Measurements from ENCODE around the gene LIPK.
A peak's percentile ranks its signal among the peaks of the same experiment; 100 is the strongest.
"Not testable (repeated sequence)": the region's sequence is repeated elsewhere in the genome, so short reads cannot be mapped to it uniquely, and the experiment has no call there.

LIPK gene

DNA sequence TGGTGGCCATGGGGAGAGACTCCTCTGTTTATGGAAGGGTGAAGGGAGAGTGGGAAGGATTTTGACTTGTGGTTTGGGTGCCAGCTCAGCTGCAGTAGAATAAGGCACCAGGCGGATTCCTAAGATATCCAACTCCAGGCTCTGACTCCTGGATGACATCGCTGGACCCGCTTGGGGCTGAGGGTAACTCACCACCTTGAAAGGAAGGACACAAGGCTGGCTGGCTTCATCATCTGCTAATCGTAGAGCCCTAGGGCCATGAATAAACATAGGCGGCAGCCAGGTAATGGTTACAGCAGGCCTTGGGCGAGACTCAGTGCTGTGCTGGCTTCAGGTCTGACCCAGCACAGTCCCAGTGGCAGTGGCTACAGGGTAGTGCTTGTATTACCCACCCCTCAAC is 16.7 kb upstream of the LIPK start:
- no peaks in the 10 kb centered on the region for H3K36me3 Mint-ChIP-seq (ENCODE audit: low read depth)
- no peak overlapping the region for H3K27ac Mint-ChIP-seq
- no peak overlapping the region for H3K4me3 Mint-ChIP-seq
- no peaks in the 10 kb centered on the region for H3K4me1 Mint-ChIP-seq (ENCODE audit: low read depth)
- H3K9me3 Mint-ChIP-seq = no peaks in the 10 kb centered on the region
- H3K27me3 Mint-ChIP-seq = peaks cover 12% of the 10 kb centered on the region

DNA sequence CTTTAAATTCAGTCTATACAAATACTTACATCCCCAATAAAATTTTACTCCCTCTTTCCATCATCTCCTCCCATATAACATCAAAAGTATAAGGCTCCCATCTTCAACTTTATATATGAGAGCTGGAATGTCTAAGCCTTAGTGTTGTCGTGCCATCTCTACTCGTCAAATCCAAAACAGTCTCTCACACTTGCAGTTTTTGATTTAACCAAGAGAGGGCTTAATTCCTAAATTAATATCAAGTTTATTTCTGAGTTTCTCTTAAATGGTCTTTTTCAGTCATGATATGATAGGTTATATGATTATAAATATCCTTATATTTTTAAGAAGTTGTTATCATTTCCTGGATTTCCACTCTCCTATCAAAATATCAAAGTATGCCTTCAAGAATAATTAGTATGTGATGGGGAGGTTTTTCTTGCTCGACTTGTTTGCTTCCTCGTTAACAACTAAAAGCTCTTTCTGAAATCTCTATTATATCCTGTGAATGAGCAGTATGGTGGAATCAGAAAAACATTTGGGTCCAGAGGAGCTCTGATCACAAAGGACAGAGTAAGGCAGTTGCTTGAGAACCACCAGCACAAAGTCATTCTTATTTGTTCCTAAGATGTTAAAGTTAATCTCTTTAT is 12.5 kb upstream of the LIPK start:
- no peaks in the 10 kb centered on the region for H3K9me3 Mint-ChIP-seq
- H3K36me3 Mint-ChIP-seq (ENCODE audit: low read depth) = no peaks in the 10 kb centered on the region
- peaks cover 12% of the 10 kb centered on the region for H3K27me3 Mint-ChIP-seq
- H3K4me1 Mint-ChIP-seq (ENCODE audit: low read depth) = no peaks in the 10 kb centered on the region
- no peak overlapping the region for H3K4me3 Mint-ChIP-seq
- no peak overlapping the region for H3K27ac Mint-ChIP-seq

- Mint-ChIP-seq H3K27me3 (no peaks in the 10 kb centered on the region), H3K27ac (no peak overlapping the region), H3K4me1 (ENCODE audit: low read depth) (peaks cover 25% of the 10 kb centered on the region), H3K36me3 (ENCODE audit: low read depth) (no peaks in the 10 kb centered on the region), H3K4me3 (no peak overlapping the region), H3K9me3 (no peaks in the 10 kb centered on the region)
Measured at GRCh38 chr10:88702848-88703597, 3.0 kb upstream of the LIPK start.

DNA sequence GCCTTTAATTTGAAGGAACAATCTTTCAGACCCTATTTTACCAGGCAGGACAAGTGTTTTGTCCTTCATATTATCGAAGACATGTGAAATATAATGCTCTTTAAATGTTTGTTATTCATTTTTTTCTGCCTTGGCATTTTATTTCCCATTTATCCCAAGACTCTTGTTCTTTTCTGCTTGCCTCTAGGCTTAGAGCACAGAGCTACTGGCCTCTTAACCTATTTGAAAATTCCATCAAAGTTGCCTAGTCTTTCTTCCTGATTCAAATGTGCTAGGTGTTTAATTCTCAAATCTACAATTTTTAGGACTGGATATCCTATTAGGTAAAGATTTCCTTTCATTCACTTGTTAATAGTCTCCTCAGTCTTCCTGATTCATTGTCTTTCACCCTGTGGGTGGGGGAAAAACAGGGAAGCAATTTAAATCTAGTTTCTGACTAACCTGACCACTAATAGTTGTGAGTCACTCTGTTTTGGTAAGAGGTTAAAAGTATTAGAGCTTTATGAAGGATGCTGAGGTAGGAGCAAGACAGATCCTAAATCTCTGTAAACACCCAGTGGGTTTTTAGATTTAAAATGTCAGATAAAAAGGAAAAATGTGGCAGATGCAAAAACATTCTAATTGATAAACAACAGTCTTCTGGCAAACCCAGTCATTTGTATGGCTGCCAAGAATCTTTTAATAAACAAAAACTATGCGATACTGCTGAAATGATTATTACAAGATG is 1.5 kb downstream of the LIPK start:
- peaks cover 8% of the 10 kb centered on the region for H3K27me3 Mint-ChIP-seq

GRCh38 chr10:88709361-88709760 is 3.3 kb downstream of the LIPK start:
- not testable (repeated sequence) for H3K27ac Mint-ChIP-seq; H3K4me3 Mint-ChIP-seq; H3K9me3 Mint-ChIP-seq; H3K27me3 Mint-ChIP-seq; H3K36me3 Mint-ChIP-seq (ENCODE audit: low read depth)
- peaks cover 22% of the 10 kb centered on the region for H3K4me1 Mint-ChIP-seq (ENCODE audit: low read depth)

More for the DNA sequence above, 1.5 kb downstream of the LIPK start:
- Mint-ChIP-seq H3K27ac (peak overlapping the region; percentile 24), H3K36me3 (ENCODE audit: low read depth) (no peaks in the 10 kb centered on the region), H3K4me1 (ENCODE audit: low read depth) (peaks cover 25% of the 10 kb centered on the region), H3K9me3 (no peaks in the 10 kb centered on the region), H3K4me3 (peak overlapping the region; percentile 19)

DNA sequence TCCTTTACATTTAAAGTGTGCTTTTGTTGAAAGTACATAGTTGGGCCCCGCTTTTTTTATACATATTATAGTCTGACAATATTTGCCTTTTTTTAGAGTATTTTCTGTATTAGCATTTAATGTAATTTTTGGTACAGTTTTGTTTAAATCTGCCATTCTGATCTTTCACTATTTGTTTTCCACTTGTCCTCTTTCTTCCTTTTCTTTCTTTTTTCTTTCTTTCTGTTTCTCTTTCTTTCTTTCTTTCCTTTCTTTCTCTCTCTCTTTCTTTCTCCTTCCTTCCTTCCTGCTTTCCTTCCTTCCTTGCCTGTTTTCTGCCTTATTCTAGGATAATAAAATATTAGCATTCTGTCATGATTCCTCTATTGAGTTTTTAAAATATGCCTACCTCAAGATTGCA is 9.5 kb downstream of the LIPK start:
- no peak overlapping the region for H3K4me3 Mint-ChIP-seq
- H3K27me3 Mint-ChIP-seq = peaks cover 9% of the 10 kb centered on the region
- H3K4me1 Mint-ChIP-seq (ENCODE audit: low read depth) = no peaks in the 10 kb centered on the region
- H3K27ac Mint-ChIP-seq = no peak overlapping the region
- H3K9me3 Mint-ChIP-seq = no peaks in the 10 kb centered on the region
- H3K36me3 Mint-ChIP-seq (ENCODE audit: low read depth) = no peaks in the 10 kb centered on the region

DNA sequence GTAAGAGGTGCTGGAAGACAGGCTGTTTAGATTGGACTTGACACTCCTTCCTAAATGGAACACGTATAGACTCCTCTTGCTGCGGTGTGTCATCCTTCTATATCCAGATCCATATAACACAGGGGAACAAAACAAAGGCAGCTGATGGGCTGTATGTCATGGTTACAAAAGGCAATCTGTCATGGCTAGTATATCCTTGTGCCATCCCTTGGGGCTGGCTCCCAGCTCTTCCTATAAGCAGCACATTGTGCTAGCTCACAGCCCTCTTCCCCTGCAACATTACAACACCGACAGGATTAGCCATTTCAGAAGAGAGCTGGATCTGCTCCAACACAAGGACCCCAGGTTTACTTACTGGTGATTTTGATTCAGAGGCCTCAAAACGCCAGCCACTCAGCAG is 15.3 kb downstream of the LIPK start:
- Mint-ChIP-seq H3K9me3 (no peaks in the 10 kb centered on the region), H3K4me3 (no peak overlapping the region), H3K36me3 (ENCODE audit: low read depth) (no peaks in the 10 kb centered on the region), H3K4me1 (ENCODE audit: low read depth) (peaks cover 7% of the 10 kb centered on the region), H3K27me3 (peaks cover 6% of the 10 kb centered on the region), H3K27ac (no peak overlapping the region)

GRCh38 chr10:88725798-88726197 is 19.7 kb downstream of the LIPK start:
- Mint-ChIP-seq H3K4me3 (no peak overlapping the region), H3K27ac (no peak overlapping the region), H3K4me1 (ENCODE audit: low read depth) (peaks cover 7% of the 10 kb centered on the region), H3K9me3 (no peaks in the 10 kb centered on the region), H3K27me3 (no peaks in the 10 kb centered on the region), H3K36me3 (ENCODE audit: low read depth) (no peaks in the 10 kb centered on the region)

DNA sequence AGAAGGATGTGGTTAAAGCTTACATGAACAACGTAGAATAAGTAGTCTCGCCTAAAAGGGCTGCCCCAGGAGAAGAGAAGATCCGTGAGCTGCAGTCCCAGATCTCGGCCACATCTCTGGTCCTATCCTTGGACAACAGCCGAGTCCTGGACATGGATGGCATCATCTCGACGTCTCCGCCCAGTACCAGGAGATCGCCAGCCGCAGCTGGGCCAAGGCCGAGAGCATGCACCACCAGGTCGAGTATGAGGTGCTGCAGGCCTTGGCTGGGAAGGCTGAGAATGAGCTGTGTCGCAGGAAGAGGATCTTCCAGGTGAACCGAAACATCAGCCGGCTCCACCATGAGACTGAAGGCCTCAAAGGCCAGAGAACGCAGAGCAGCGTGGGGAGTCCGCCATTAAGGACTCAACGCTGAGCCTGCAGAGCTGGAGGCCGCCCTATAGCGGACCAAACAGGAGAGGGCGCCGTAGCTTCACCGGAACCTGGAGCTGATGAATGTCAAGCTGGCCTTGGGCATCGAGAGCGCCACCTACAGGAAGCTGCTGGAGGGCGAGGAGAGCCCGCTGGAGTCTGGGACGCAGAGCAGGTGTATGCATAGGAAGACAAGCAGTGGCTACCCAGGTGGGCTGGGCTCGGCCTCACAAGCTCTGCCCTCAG is 22.2 kb downstream of the LIPK start:
- no peaks in the 10 kb centered on the region for H3K9me3 Mint-ChIP-seq
- H3K27me3 Mint-ChIP-seq = no peaks in the 10 kb centered on the region
- H3K36me3 Mint-ChIP-seq (ENCODE audit: low read depth) = no peaks in the 10 kb centered on the region
- no peak overlapping the region for H3K27ac Mint-ChIP-seq
- H3K4me3 Mint-ChIP-seq = no peak overlapping the region
- H3K4me1 Mint-ChIP-seq (ENCODE audit: low read depth) = peaks cover 7% of the 10 kb centered on the region

DNA sequence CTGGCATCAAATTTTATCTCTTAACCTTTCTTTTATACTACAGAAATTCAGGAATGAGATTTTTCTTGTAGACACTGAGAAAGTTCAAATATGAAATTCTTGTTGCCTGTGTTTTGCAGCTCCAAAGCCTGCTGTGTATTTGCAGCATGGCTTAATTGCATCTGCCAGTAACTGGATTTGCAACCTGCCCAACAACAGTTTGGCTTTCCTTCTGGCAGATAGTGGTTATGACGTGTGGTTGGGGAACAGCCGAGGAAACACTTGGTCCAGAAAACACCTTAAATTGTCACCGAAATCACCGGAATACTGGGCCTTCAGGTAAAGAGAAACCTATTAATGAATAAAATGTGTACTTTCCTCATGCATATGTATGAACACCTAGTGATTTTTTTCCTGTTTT is 24.8 kb downstream of the LIPK start:
- no peaks in the 10 kb centered on the region for H3K9me3 Mint-ChIP-seq
- H3K4me3 Mint-ChIP-seq = no peak overlapping the region
- H3K4me1 Mint-ChIP-seq (ENCODE audit: low read depth) = peaks cover 3% of the 10 kb centered on the region
- H3K36me3 Mint-ChIP-seq (ENCODE audit: low read depth) = no peaks in the 10 kb centered on the region
- no peak overlapping the region for H3K27ac Mint-ChIP-seq
- peaks cover 3% of the 10 kb centered on the region for H3K27me3 Mint-ChIP-seq

DNA sequence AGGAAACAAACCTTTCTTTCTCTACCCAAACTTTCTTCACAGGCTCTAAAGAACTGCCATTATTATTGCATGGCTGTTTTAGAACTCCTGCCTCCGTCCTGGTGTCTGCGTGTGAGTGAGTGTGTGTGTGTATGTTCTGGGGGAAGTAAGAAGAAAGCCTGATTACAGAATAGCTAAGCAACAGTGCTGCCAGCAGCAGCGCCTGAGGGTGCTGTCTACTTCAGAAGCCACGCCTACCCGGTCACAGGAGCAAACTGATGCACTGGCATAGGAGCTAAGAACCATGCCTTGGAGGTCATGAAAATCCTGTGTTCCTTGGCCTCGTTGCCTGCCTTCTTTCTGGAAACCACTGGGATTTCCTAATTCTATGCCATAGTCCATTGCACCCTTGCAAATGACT is 25.2 kb downstream of the LIPK start:
- Mint-ChIP-seq H3K27me3 (peaks cover 5% of the 10 kb centered on the region), H3K4me3 (no peak overlapping the region), H3K4me1 (ENCODE audit: low read depth) (no peaks in the 10 kb centered on the region), H3K9me3 (no peaks in the 10 kb centered on the region), H3K36me3 (ENCODE audit: low read depth) (no peaks in the 10 kb centered on the region), H3K27ac (no peak overlapping the region)

GRCh38 chr10:88733215-88733614 is 27.2 kb downstream of the LIPK start:
- Mint-ChIP-seq H3K4me3 (no peak overlapping the region), H3K36me3 (ENCODE audit: low read depth) (no peaks in the 10 kb centered on the region), H3K9me3 (no peaks in the 10 kb centered on the region), H3K27ac (no peak overlapping the region), H3K4me1 (ENCODE audit: low read depth) (no peaks in the 10 kb centered on the region), H3K27me3 (peaks cover 14% of the 10 kb centered on the region)

DNA sequence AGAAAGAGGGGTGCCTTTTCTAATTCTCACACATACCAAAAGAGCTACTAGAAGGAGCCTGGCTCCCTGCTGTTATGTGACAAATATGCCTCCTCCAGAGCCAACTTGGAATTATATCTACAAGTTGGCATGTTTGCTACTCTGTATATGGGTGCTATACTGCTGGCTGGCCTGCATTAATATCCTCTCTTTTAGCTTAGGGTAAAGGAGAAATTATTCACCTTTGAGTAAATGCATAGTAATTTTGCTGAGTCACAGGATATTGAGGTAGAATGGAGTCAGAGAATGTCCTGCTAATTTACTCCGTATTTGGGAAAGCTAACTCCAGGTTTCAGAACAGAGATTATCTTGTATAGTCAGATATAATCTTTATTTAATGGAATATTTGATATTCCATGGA is 29.6 kb downstream of the LIPK start:
- Mint-ChIP-seq H3K4me1 (ENCODE audit: low read depth) (no peaks in the 10 kb centered on the region), H3K27me3 (peaks cover 20% of the 10 kb centered on the region), H3K4me3 (no peak overlapping the region), H3K36me3 (ENCODE audit: low read depth) (no peaks in the 10 kb centered on the region), H3K9me3 (no peaks in the 10 kb centered on the region), H3K27ac (no peak overlapping the region)

DNA sequence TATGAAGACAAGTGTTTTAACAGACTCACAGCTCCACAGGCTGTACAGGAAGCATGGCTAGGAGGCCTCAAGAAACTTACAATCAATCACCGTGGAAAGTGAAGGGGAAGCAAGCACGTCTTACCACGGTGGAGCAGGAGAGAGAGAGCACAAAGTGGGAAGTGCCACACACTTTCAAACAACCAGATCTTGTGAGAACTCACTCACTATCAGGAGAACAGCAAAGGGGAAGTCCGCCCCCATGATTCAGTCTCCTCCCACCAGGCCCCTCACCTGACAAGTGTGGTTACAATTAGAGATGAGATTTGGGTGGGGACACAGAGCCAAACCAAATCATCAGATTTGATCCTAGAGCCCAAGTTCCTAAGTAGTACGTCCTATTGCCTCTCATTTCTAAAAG is 35.9 kb downstream of the LIPK start:
- H3K36me3 Mint-ChIP-seq (ENCODE audit: low read depth); H3K4me1 Mint-ChIP-seq (ENCODE audit: low read depth); H3K9me3 Mint-ChIP-seq; H3K27ac Mint-ChIP-seq; H3K4me3 Mint-ChIP-seq: not testable (repeated sequence)
- peaks cover 18% of the 10 kb centered on the region for H3K27me3 Mint-ChIP-seq

DNA sequence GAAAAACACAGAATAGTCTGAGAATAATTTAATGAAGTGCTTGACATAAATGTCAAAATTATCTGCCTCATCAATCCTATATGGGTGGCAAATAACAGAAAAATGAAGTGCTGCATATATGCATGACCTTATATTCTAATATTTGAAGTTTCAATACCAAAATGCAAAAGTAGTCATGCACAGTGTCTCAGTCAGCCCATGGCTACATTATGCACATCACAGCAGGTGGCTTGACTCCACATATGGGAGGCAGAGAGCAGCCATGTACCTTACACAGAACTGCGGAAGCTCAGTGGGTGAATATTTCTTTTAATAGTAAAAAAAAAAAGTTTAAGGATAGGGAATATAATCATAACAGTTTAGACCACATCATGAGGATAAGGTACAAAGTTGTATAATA is 36.4 kb downstream of the LIPK start:
- Mint-ChIP-seq H3K27me3 (peaks cover 17% of the 10 kb centered on the region), H3K9me3 (peaks cover 4% of the 10 kb centered on the region), H3K27ac (no peak overlapping the region), H3K4me1 (ENCODE audit: low read depth) (no peaks in the 10 kb centered on the region), H3K4me3 (no peak overlapping the region), H3K36me3 (ENCODE audit: low read depth) (no peaks in the 10 kb centered on the region)
